Caco-2 (cell line): ENCODE measurements around the gene SCAMP4. TPM values are rescaled to one million over a fixed set of nuclear protein-coding genes. Genes with fewer than 3 reads are reported as not detected.

Experiments
- BruUV-seq: library from RNA; stranded (reverse); fragments of 400-500 nt; replicated peaks from 2 replicates; lab custom pipeline; 2021; lab: Mats Ljungman, UMichigan
- CTCF ChIA-PET: fragments of 300-600 bp; sonication (Branson Sonifier 250); formaldehyde crosslinking; loops from one replicate; lab custom pipeline; 2022; ENCODE audit warnings: antibody characterized with exemption; lab: Charles Lee
- POLR2A ChIA-PET: fragments of 300-600 bp; sonication (Branson Sonifier 250); formaldehyde crosslinking; loops from one replicate; lab custom pipeline; 2022; ENCODE audit warnings: antibody characterized with exemption; lab: Charles Lee
- DNase-seq, 2 experiments: peaks; one replicate each; pipeline versions ENCODE4 v3.0.0 to v3.0.0-alpha.2; 2020 to 2022
- H3K27me3 ChIP-seq: replicated peaks from 2 replicates; pipeline ENCODE4 v1.6.0; 2011; ENCODE audit warnings: low read length; ENCODE audit not compliant: control insufficient read depth, insufficient read depth
- H3K36me3 ChIP-seq: 2 replicates; pipeline ENCODE4 v1.5.1; 2011; ENCODE audit warnings: low read length; ENCODE audit not compliant: control insufficient read depth, insufficient read depth
- H3K4me1 ChIP-seq: fragments of 250-450 bp; sonication (Bioruptor Pico); 2 replicates; pipeline ENCODE4 v1.5.1; 2020; ENCODE audit warnings: mild to moderate bottlenecking
- H3K4me3 ChIP-seq: 2 replicates; pipeline ENCODE4 v1.5.1; 2011; ENCODE audit warnings: low read depth, mild to moderate bottlenecking, control low read depth, low read length
- H3K9me3 ChIP-seq: fragments of 250-450 bp; sonication (Bioruptor Pico); 2 replicates; pipeline ENCODE4 v1.5.1; 2020; ENCODE audit warnings: mild to moderate bottlenecking, moderate library complexity
- H3K27ac Mint-ChIP-seq: one replicate; pipeline ENCODE4 v1.8.0; 2022; ENCODE audit warnings: mixed read lengths; ENCODE audit not compliant: unreplicated experiment
- H3K27me3 Mint-ChIP-seq: one replicate; pipeline ENCODE4 v1.8.0; 2022; ENCODE audit warnings: mixed read lengths; ENCODE audit not compliant: insufficient read depth, unreplicated experiment
- H3K36me3 Mint-ChIP-seq: one replicate; pipeline ENCODE4 v1.8.0; 2022; ENCODE audit warnings: mild to moderate bottlenecking, mixed read lengths; ENCODE audit not compliant: insufficient read depth, unreplicated experiment
- H3K4me1 Mint-ChIP-seq: one replicate; pipeline ENCODE4 v1.8.0; 2022; ENCODE audit warnings: low read depth, mixed read lengths; ENCODE audit not compliant: unreplicated experiment
- H3K4me3 Mint-ChIP-seq: one replicate; pipeline ENCODE4 v1.8.0; 2022; ENCODE audit warnings: mild to moderate bottlenecking, moderate library complexity, mixed read lengths; ENCODE audit not compliant: unreplicated experiment
- H3K9me3 Mint-ChIP-seq: one replicate; pipeline ENCODE4 v1.8.0; 2022; ENCODE audit warnings: mixed read lengths; ENCODE audit not compliant: unreplicated experiment
- intact Hi-C: fragments of 100-400 bp; cut with micrococcal nuclease; formaldehyde crosslinking; loops from one replicate; pipeline ENCODE4 v1.10.0; 2022; ENCODE audit not compliant: unreplicated experiment
- total RNA-seq: library from RNA; stranded (reverse); gene quantifications from 2 replicates; pipeline ENCODE4 v1.2.3, GENCODE V29; 2022
- TF ChIP-seq, protein P1 (sequence below), 2 experiments: fragments of 200-600 bp in 1 of 2; IDR thresholded peaks; 1 replicate in 1 of 2; 2 replicates in 1 of 2; pipeline versions ENCODE4 v1.5.1 to v1.8.0; 2011 to 2022; ENCODE audit warnings: antibody characterized with exemption in 1 of 2, control low read depth in 1 of 2, inconsistent platforms in 1 of 2, low read depth in 1 of 2, low read length in 1 of 2, mild to moderate bottlenecking in 1 of 2, moderate library complexity in 1 of 2; ENCODE audit not compliant: insufficient read depth in 1 of 2, severe bottlenecking in 1 of 2, unreplicated experiment in 1 of 2

Gene SCAMP4
- total RNA-seq, 1 experiment from 2014 or later, result 84.1 TPM

- no peaks in the 10 kb centered on the region for H3K9me3 ChIP-seq
- Mint-ChIP-seq H3K27me3 (no peaks in the 10 kb centered on the region), H3K4me1 (no peaks in the 10 kb centered on the region), H3K27ac (no peak overlapping the region), H3K4me3 (no peak overlapping the region), H3K9me3 (no peaks in the 10 kb centered on the region), H3K36me3 (peaks cover 16% of the 10 kb centered on the region)
- no peak for DNase-seq
- no peaks in the 10 kb centered on the region for H3K27me3 ChIP-seq
- POLR2A ChIA-PET, result no interaction called here
- H3K4me1 ChIP-seq, result peaks cover 5% of the 10 kb centered on the region; the same call in 1 of the 2 replicates
- no TSS peak for BruUV-seq
- intact Hi-C loops, result no loop called here
- CTCF ChIA-PET, result interaction anchor here (1.1 kb wide), 1 partner anchor 9 kb away, joined by 5 read pairs; no protein-coding TSS in a partner anchor
- H3K36me3 ChIP-seq, result no peaks in the 10 kb centered on the region; the same call in 1 of the 2 replicates
- TF ChIP-seq, protein P1, sequence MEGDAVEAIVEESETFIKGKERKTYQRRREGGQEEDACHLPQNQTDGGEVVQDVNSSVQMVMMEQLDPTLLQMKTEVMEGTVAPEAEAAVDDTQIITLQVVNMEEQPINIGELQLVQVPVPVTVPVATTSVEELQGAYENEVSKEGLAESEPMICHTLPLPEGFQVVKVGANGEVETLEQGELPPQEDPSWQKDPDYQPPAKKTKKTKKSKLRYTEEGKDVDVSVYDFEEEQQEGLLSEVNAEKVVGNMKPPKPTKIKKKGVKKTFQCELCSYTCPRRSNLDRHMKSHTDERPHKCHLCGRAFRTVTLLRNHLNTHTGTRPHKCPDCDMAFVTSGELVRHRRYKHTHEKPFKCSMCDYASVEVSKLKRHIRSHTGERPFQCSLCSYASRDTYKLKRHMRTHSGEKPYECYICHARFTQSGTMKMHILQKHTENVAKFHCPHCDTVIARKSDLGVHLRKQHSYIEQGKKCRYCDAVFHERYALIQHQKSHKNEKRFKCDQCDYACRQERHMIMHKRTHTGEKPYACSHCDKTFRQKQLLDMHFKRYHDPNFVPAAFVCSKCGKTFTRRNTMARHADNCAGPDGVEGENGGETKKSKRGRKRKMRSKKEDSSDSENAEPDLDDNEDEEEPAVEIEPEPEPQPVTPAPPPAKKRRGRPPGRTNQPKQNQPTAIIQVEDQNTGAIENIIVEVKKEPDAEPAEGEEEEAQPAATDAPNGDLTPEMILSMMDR (IDR thresholded peaks at IDR 0.05; ENCODE audit: insufficient read depth in 1 of 2, low read depth in 1 of 2, low read length in 1 of 2, severe bottlenecking in 1 of 2, unreplicated experiment in 1 of 2), result no peak
- H3K4me3 ChIP-seq, result no peak overlapping the region
Measured at GRCh38 chr19:1866693-1867348, 38.4 kb upstream of the SCAMP4 start.

DNA sequence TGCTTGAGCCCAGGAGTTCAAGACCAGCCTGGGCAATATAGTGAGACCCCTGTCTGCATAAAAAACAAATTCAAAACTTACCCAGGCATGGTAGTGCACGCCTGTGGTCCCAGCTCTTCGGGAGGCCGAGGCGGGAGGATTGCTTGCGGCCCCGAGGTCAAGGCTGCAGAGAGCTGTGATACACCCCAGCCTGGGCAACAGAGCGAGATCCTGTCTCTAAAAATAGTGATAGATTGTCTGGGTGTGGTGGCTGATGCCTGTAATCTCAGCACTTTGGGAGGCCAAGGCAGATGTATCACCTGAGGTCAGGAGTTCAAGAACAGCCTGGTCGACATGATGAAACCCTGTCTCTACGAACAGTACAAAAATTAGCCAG lies 37.9 kb upstream of the SCAMP4 start:
- DNase-seq, result no peak
- H3K9me3 Mint-ChIP-seq, result no peaks in the 10 kb centered on the region
- no peak overlapping the region for H3K4me3 Mint-ChIP-seq
- intact Hi-C loops, result no loop called here
- Histone ChIP-seq H3K9me3 (no peaks in the 10 kb centered on the region), H3K36me3 (no peaks in the 10 kb centered on the region; the same call in 1 of the 2 replicates), H3K4me3 (no peak overlapping the region), H3K27me3 (no peaks in the 10 kb centered on the region), H3K4me1 (peaks cover 5% of the 10 kb centered on the region; the same call in 1 of the 2 replicates)
- ChIA-PET POLR2A (no interaction called here), CTCF (no interaction called here)
- no TSS peak for BruUV-seq
- H3K27me3 Mint-ChIP-seq, result no peaks in the 10 kb centered on the region
- TF ChIP-seq, protein P1 (IDR thresholded peaks at IDR 0.05; ENCODE audit: insufficient read depth in 1 of 2, low read depth in 1 of 2, low read length in 1 of 2, severe bottlenecking in 1 of 2, unreplicated experiment in 1 of 2), result no peak
- H3K27ac Mint-ChIP-seq, result no peak overlapping the region
- H3K4me1 Mint-ChIP-seq, result no peaks in the 10 kb centered on the region
- peaks cover 10% of the 10 kb centered on the region for H3K36me3 Mint-ChIP-seq

DNA sequence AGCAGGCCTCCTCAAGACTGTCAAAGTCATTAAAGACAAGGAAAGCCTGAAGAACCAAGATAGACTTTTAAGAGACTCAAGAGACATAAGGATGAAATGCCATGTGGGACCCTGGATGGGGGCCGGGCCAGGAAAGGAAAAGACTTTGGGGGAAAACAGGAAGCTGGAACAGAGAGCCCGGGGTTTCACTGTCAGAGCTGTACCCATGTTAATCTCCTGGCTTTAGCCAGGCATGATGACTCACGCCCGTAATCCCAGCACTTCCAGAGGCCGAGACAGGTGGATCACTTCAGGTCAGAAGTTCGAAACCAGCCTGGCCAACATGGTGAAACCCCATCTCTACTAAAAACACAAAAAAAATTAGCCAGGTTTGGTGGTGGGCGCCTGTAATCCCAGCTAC lies 36.2 kb upstream of the SCAMP4 start:
- H3K36me3 ChIP-seq, result no peaks in the 10 kb centered on the region; the same call in 1 of the 2 replicates
- Mint-ChIP-seq H3K9me3 (no peaks in the 10 kb centered on the region), H3K27ac (no peak overlapping the region), H3K27me3 (no peaks in the 10 kb centered on the region), H3K4me3 (no peak overlapping the region), H3K4me1 (peaks cover 3% of the 10 kb centered on the region), H3K36me3 (peaks cover 15% of the 10 kb centered on the region)
- intact Hi-C loops, result no loop called here
- TF ChIP-seq, protein P1 (IDR thresholded peaks at IDR 0.05; ENCODE audit: insufficient read depth in 1 of 2, low read depth in 1 of 2, low read length in 1 of 2, severe bottlenecking in 1 of 2, unreplicated experiment in 1 of 2), result no peak
- H3K27me3 ChIP-seq, result no peaks in the 10 kb centered on the region
- ChIA-PET CTCF (no interaction called here), POLR2A (no interaction called here)
- H3K4me3 ChIP-seq, result no peak overlapping the region
- H3K9me3 ChIP-seq, result no peaks in the 10 kb centered on the region
- no peak for DNase-seq
- no TSS peak for BruUV-seq
- H3K4me1 ChIP-seq, result peaks cover 10% of the 10 kb centered on the region
